Measurements from ENCODE around the gene CFAP44.
A peak's percentile ranks its signal among the peaks of the same experiment; 100 is the strongest.
"Not testable (repeated sequence)": the region's sequence is repeated elsewhere in the genome, so short reads cannot be mapped to it uniquely, and the experiment has no call there.

The CFAP44 gene, protein sequence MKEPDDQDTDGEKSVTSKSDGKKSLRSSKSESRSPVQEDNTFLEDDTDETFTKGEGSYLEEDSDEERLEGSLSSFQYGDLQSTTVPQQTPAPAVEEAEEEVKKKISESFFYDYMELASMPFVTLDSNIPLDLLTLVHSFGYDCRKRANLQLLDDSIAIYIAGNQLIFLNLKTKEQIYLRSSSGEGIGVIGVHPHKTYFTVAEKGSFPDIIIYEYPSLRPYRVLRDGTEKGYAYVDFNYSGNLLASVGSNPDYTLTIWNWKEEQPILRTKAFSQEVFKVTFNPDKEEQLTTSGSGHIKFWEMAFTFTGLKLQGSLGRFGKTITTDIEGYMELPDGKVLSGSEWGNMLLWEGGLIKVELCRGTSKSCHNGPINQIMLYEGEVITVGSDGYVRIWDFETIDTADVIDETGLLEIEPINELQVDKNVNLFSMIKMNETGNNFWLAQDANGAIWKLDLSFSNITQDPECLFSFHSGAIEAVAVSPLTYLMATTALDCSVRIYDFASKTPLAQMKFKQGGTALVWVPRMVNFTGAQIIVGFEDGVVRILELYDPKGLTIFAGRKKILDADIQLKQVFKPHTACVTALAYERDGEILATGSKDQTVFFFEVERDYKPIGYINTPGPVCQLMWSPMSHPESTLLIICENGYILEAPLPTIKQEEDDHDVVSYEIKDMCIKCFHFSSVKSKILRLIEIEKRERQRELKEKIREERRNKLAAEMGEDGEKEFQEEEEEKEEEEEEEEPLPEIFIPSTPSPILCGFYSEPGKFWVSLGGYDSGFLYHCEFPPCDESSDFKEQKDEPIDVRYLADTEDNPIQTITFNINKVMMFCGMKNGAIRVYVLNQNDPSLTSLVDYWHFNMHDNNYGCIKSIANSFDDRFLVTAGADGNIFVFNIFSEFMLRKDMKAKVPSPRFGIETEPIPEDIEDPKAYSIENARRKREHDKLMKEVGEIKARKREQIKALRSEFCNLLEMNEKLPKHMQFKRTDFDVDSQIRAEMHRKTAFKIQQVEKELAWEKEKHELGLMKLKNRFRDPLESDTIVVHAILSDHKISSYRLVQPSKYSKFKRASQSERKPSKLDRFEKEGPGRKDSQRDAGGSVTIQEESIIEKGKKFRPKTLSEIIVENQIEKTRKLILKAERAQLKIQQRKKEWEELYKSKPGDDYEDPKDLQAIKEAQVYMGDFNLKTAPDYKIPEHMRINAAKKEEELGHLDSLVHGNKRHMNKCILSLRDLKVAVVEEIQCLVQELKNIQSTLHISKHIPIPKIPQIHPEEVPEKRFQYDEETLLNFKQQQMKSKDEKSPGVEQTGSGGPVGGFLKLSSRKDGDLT (N-terminal part only)

DNA sequence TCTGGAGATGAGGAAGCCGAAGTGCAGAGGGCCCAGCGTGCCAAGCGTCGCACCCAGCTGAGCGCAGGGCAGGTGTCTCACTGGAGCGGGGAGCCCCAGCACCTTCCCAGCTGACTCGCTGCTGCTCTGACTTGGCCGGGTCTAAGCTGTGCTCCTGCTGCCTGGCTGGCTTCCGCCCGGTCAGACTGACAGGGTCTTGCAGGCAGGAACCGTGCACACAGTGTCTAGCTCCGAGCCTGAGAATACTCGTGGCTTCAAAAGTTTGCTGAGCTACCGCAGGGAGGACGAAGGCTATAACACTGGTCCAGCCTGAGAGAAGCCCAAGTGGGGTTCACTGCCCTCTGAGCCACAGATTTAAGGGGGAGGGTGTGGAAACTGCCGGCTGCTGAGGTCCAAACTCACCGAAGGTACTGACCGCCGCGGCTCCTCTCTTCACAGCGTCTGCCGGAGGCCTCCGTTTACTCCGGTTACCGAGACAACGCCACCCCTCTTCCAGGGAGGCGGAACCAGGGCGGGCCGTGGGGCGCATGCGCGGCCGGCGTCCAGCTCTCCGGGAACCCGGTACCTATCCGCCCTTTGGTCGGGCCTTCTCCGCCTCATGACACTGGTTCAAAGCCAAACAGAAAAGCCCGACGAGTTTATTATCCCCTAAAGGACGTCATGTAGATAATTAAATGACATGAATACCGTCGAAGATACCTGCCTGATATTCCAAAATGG is at the start of gene CFAP44:
Gene CFAP44, minus strand, starts transcription at position 443 of the 720 bp plus-strand sequence. CDS start 7,829 bp downstream, outside the sequence.
- FAIRE-seq (no peak), DNase-seq (ENCODE audit: insufficient read length, low spot score) (no peak)
- no peak for TF ChIP-seq POLR2A (IDR thresholded peaks at IDR 0.05; ENCODE audit: low read depth, low read length)

DNA sequence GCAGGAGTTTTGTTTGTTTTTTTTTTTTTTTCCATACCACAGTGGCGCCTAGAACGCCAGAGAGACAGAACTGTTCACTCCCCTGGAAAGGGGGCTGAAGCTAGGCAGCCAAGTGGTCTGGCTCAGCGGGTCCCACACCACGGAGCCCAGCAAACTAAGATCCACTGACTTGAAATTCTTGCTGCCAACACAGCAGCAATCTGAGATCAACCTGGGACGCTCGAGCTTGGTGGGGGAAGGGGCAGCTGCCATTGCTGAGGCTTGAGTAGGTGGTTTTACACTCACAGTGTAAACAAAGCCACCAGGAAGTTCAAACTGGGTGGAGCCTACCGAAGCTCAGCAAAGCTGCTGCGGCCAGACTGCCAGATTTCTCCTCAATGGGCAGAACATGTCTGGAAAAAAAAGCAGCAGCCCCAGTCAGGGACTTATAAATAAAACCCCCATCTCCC is 43.9 kb upstream of the CFAP44 start:
- no peak for TF ChIP-seq POLR2A (IDR thresholded peaks at IDR 0.05; ENCODE audit: low read depth, low read length)
- FAIRE-seq (no peak), DNase-seq (ENCODE audit: insufficient read length, low spot score) (no peak)

DNA sequence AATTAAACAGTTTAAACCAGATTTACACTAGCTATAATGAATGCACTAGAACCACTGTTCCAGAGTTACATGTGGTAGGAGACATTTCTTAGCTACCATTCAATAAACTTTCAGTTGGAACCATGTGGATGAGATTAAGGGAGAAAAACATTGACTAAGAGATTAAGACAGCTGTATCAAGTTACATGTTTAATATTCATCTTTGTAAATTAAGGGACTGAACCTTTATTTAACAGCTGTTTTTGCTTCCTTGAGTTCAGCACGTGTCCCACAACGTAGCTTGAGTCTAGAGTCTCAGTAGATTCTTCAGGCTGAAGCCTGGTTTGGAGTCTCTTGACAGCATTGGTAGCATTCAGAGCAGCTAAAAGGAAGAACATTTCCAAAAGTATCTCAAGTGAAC is 27.2 kb upstream of the CFAP44 start:
- FAIRE-seq (no peak), DNase-seq (ENCODE audit: insufficient read length, low spot score) (no peak)
- TF ChIP-seq POLR2A (IDR thresholded peaks at IDR 0.05; ENCODE audit: low read depth, low read length) = no peak

DNA sequence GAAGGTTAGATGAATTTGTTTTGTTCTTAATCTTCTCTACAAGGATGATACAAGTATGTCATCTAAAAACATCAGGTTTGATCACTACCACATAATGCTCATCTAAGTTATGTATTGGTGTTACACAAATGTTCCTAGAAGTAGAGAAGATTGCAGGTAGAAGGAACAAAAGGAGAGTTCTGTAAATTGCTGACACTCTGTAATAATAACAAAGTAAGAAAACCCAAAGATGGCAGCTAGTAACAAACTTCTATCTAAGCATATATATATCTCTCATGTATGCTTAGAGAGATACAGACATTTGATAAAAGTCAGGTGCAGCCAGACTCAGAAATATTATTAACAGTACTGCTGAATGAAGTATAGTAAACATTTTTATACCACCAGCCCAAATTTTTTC is 20.2 kb upstream of the CFAP44 start:
- no peak for TF ChIP-seq POLR2A (IDR thresholded peaks at IDR 0.05; ENCODE audit: low read depth, low read length)
- FAIRE-seq = no peak

DNA sequence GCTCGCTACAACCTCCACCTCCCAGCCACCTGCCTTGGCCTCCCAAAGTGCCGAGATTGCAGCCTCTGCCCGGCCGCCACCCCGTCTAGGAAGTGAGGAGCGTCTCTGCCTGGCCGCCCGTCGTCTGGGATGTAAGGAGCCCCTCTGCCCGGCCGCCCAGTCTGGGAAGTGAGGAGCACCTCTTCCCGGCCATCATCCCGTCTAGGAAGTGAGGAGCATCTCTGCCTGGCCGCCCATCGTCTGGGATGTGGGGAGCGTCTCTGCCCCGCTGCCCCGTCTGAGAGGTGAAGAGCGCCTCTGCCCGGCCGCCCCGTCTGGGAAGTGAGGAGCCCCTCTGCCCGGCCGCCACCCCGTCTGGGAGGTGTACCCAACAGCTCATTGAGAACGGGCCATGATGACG is 17.3 kb upstream of the CFAP44 start:
- FAIRE-seq; DNase-seq (ENCODE audit: insufficient read length, low spot score): not testable (repeated sequence)

More for the DNA sequence above, 20.2 kb upstream of the CFAP44 start:
- DNase-seq (ENCODE audit: insufficient read length, low spot score) = no peak

DNA sequence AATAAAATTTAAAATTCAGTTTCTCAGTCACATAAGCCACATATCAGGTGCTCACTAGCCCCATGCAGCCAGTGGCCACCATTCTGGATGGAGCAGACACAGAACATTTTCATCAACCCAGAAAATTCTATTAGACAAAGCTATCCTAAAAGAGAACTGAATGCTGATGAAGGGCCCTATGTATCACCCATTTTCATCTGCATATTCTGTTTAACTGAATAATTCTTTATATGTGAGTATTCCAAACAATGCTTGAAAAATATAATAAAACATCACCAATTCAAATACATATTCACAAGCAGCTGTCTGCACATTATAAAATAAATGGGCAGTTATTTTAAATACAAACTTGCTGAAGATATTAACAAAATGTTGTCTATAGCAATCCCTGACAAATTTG is 14.2 kb upstream of the CFAP44 start:
- no peak for TF ChIP-seq POLR2A (IDR thresholded peaks at IDR 0.05; ENCODE audit: low read depth, low read length)
- FAIRE-seq = no peak

DNA sequence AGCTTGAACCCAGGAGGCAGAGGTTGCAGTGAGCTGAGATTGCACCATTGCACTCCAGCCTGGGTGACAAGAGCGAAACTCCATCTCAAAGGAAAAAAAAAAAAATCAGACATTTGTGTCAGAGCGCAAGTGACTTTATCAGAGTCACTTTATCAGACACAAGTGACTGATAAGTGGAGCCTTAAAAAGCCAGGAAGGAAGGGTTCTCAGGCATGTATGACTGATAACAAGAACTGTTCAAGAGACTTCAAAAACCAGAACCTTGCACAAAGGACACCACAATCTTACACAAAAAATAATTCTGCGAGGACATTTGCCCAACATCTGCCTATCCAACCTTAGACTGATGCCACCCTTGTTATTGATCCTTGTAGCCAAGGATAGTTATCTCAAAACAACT is 13.3 kb upstream of the CFAP44 start:
- TF ChIP-seq POLR2A (IDR thresholded peaks at IDR 0.05; ENCODE audit: low read depth, low read length) = no peak
- FAIRE-seq (no peak), DNase-seq (ENCODE audit: insufficient read length, low spot score) (no peak)

More for the DNA sequence above, 14.2 kb upstream of the CFAP44 start:
- DNase-seq (ENCODE audit: insufficient read length, low spot score) = no peak

DNA sequence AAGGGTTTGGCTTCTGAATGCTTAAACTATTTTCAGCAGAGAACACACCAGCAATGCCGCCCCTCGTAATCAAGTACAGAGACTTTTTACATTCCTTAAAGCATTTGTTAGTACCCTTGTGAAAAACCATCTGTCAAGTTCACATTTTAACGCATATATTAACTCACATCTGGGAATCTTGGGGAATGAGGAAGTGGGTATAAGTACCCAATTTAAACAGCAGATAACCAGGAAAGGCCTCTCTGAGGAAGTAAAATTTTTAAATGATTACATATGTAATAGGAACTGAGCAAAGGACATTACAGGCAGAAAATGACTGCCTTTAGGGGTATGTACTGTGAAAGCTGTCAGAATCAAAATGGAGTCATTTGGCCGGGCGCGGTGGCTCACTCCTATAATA is 12.8 kb upstream of the CFAP44 start:
- no peak for DNase-seq (ENCODE audit: insufficient read length, low spot score)
- no peak for FAIRE-seq
- TF ChIP-seq POLR2A (IDR thresholded peaks at IDR 0.05; ENCODE audit: low read depth, low read length) = no peak

DNA sequence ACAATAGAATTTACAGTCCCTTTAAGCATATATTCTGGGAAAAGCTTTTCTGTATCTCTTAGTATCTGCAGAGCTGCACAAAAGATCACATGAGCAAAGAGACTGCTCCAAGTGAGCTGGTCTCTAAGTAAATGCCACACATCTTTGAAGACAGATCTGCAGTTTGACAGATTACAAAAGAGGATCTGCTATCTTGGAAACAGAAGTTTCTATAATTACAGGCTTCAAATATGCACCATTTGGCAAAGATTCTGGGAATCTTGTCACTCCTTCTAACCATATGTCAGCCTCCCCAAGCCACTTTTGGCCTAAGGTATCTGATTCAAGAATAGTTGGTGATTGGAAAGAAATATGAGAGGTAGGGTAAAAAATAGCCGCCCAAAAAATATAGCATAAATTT is 9.6 kb upstream of the CFAP44 start:
- FAIRE-seq (no peak), DNase-seq (ENCODE audit: insufficient read length, low spot score) (no peak)
- no peak for TF ChIP-seq POLR2A (IDR thresholded peaks at IDR 0.05; ENCODE audit: low read depth, low read length)

DNA sequence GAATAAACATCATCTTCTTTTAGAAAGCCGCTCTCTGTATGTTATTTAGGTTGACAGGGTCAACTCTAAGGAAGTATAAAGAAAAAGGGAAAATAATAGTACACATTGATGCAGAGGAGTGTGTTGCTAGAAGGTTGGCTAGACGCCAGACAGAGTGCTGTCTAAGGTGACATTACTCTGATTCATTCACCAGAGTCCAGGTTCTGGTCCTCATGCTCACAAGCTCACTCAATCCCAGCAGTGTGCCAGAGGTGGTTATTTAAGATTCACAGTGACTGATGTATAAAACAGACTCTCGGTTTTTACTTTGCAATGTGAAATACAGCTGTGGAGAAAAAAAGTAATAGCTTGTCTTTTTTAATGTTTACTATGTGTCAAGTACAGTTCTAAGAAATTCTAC is 1.7 kb downstream of the CFAP44 start:
- FAIRE-seq = no peak
- DNase-seq (ENCODE audit: insufficient read length, low spot score) = no peak
- no peak for TF ChIP-seq POLR2A (IDR thresholded peaks at IDR 0.05; ENCODE audit: low read depth, low read length)

DNA sequence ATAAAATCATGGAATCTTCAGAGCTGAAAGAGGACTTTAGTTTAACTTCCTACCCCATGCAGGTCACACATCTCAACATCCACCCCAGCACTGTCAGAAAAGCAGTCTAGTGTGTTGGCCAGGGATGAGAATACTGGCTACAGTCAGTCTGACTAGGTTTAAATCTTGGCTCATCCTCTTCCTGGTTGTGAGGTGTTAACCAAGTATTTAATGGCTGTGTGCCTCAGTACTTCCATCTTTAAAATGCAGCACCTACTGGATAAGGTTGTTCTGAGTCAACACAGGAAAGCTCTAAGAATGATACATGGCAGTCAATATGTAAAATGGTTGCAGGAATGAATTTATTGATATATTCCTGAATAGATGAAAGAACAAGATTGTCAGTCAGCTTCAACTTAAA is 3.1 kb downstream of the CFAP44 start:
- DNase-seq (ENCODE audit: insufficient read length, low spot score) (no peak), FAIRE-seq (no peak)
- TF ChIP-seq POLR2A (IDR thresholded peaks at IDR 0.05; ENCODE audit: low read depth, low read length) = no peak

DNA sequence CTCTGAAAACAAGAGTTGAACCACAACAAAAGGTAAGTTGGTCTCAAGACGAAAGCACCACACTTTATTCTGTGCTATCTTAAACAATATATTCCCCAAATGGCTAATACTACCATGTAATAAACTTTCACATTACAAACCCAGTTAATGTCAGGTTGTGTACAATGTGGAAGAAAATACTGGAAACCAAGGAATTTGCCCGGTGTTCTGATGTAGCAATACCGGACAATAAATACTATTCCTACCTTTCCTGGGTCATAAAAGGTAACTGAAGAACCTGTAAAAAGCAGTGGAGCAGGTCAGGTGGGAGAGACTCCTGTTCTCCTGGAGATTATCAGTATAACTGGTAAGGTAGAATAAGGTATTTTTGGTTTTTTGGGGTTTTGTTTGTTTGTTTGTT is 3.9 kb downstream of the CFAP44 start:
- no peak for TF ChIP-seq POLR2A (IDR thresholded peaks at IDR 0.05; ENCODE audit: low read depth, low read length)
- DNase-seq (ENCODE audit: insufficient read length, low spot score) (no peak), FAIRE-seq (no peak)

DNA sequence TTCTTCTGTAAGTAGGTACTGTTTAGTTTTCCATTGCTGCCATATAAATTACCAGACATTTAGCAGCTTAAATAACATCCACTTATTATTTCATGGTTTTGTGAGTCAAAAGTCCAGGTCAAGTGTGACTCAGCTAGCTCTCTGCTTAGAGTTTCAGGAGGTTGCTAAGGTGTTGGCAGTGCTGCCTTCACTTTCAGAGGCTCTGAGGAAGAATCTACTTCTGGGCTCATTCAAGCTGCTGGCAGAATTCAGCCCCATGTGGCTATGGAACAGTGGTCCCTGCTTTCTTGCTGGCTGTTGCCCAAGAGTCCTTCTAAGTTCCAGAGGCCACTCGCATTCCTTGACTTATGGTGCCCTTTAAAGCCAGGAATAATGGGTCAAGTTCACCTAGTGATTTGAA is 4.5 kb downstream of the CFAP44 start:
- FAIRE-seq = peak; percentile 97
- DNase-seq (ENCODE audit: insufficient read length, low spot score) = peak; percentile 29
- TF ChIP-seq POLR2A (IDR thresholded peaks at IDR 0.05; ENCODE audit: low read depth, low read length) = no peak

Data from H54 (cell line).